H9 (cell line): ENCODE data around the gene LRP1B. TPM values are rescaled to one million over a fixed set of nuclear protein-coding genes. Genes with fewer than 3 reads are reported as not detected.

Source experiments
- DNase-seq: peaks from one replicate; pipeline ENCODE4 v3.0.0-alpha.2; 2017
- H2AFZ ChIP-seq: one replicate; pipeline ENCODE4 v1.6.1; 2013; ENCODE audit warnings: mild to moderate bottlenecking, low read length, control low read depth, moderate library complexity
- H2AK5ac ChIP-seq: 2 replicates; pipeline ENCODE4 v1.6.1; 2013; ENCODE audit warnings: low read length, control low read depth, mixed read lengths; ENCODE audit not compliant: insufficient read length
- H2BK120ac ChIP-seq: one replicate; pipeline ENCODE4 v1.6.1; 2013; ENCODE audit warnings: low read depth, mild to moderate bottlenecking, low read length, control low read depth, inconsistent platforms; ENCODE audit not compliant: poor library complexity, severe bottlenecking
- H2BK12ac ChIP-seq: 2 replicates; pipeline ENCODE4 v1.6.1; 2013; ENCODE audit warnings: low read length, control low read depth, mixed read lengths, low read depth; ENCODE audit not compliant: insufficient read length
- H2BK15ac ChIP-seq: 2 replicates; pipeline ENCODE4 v1.6.1; 2013; ENCODE audit warnings: low read depth, low read length, control low read depth
- H2BK20ac ChIP-seq: one replicate; pipeline ENCODE4 v1.6.1; 2013; ENCODE audit warnings: low read depth, mild to moderate bottlenecking, low read length, control low read depth, inconsistent platforms; ENCODE audit not compliant: poor library complexity, severe bottlenecking
- H2BK5ac ChIP-seq: 2 replicates; pipeline ENCODE4 v1.6.1; 2013; ENCODE audit warnings: low read length, control low read depth, mixed read lengths; ENCODE audit not compliant: insufficient read length
- H3K14ac ChIP-seq: 2 replicates; pipeline ENCODE4 v1.6.1; 2013; ENCODE audit warnings: low read length, control low read depth; ENCODE audit not compliant: insufficient read depth
- H3K18ac ChIP-seq: 2 replicates; pipeline ENCODE4 v1.6.1; 2013; ENCODE audit warnings: low read depth, mild to moderate bottlenecking, mixed read lengths, low read length, control low read depth; ENCODE audit not compliant: insufficient read length
- H3K23ac ChIP-seq: 2 replicates; pipeline ENCODE4 v1.6.1; 2013; ENCODE audit warnings: low read length, control low read depth, mixed read lengths, low read depth; ENCODE audit not compliant: insufficient read length
- H3K23me2 ChIP-seq: 2 replicates; pipeline ENCODE4 v1.6.1; 2013; ENCODE audit warnings: low read depth, mild to moderate bottlenecking, mixed read lengths, low read length, control low read depth; ENCODE audit not compliant: insufficient read length, poor library complexity, severe bottlenecking
- H3K27ac ChIP-seq: 2 replicates; pipeline ENCODE4 v1.5.1; 2013; ENCODE audit warnings: low read length, control low read depth, mixed read lengths, low read depth; ENCODE audit not compliant: insufficient read length
- H3K27me3 ChIP-seq: 2 replicates; pipeline ENCODE4 v1.6.1; 2013; ENCODE audit warnings: low read length, control low read depth, inconsistent platforms; ENCODE audit not compliant: insufficient read depth
- H3K4ac ChIP-seq: 2 replicates; pipeline ENCODE4 v1.6.1; 2013; ENCODE audit warnings: low read depth, mild to moderate bottlenecking, control low read depth, inconsistent platforms, low read length, moderate library complexity
- H3K4me1 ChIP-seq: 2 replicates; pipeline ENCODE4 v1.6.1; 2013; ENCODE audit warnings: low read length, control low read depth, inconsistent platforms; ENCODE audit not compliant: insufficient read depth
- H3K4me2 ChIP-seq: 2 replicates; pipeline ENCODE4 v1.6.1; 2013; ENCODE audit warnings: low read length, control low read depth, mixed read lengths; ENCODE audit not compliant: insufficient read length, insufficient read depth
- H3K56ac ChIP-seq: 2 replicates; pipeline ENCODE4 v1.6.1; 2013; ENCODE audit warnings: low read depth, mild to moderate bottlenecking, mixed read lengths, low read length, control low read depth; ENCODE audit not compliant: insufficient read length
- H3K79me1 ChIP-seq: 2 replicates; pipeline ENCODE4 v1.6.1; 2013; ENCODE audit warnings: low read depth, mild to moderate bottlenecking, moderate library complexity, low read length, control low read depth, inconsistent platforms; ENCODE audit not compliant: insufficient read depth, poor library complexity, severe bottlenecking
- H3K79me2 ChIP-seq: 2 replicates; pipeline ENCODE4 v1.6.1; 2013; ENCODE audit warnings: low read length, control low read depth, inconsistent platforms; ENCODE audit not compliant: insufficient read depth
- H3K9ac ChIP-seq: 2 replicates; pipeline ENCODE4 v1.6.1; 2013; ENCODE audit warnings: low read length, control low read depth, mixed read lengths; ENCODE audit not compliant: insufficient read length; ENCODE audit errors: extremely low read depth
- H3K9me3 ChIP-seq: one replicate; pipeline ENCODE4 v1.6.1; 2013; ENCODE audit warnings: low read depth, low read length, inconsistent platforms; ENCODE audit not compliant: control insufficient read depth
- H3T11ph ChIP-seq: one replicate; pipeline ENCODE4 v1.6.1; 2013; ENCODE audit warnings: mild to moderate bottlenecking, low read length, control low read depth, inconsistent platforms
- H4K20me1 ChIP-seq: one replicate; pipeline ENCODE4 v1.6.1; 2013; ENCODE audit not compliant: control insufficient read depth, insufficient read length, insufficient read depth
- H4K5ac ChIP-seq: 2 replicates; pipeline ENCODE4 v1.6.1; 2013; ENCODE audit warnings: low read depth, mild to moderate bottlenecking, mixed read lengths, low read length, control low read depth; ENCODE audit not compliant: insufficient read length
- H4K8ac ChIP-seq: replicated peaks from 2 replicates; pipeline ENCODE4 v1.6.1; 2013; ENCODE audit warnings: low read length, control low read depth, mixed read lengths, low read depth; ENCODE audit not compliant: insufficient read length
- H4K91ac ChIP-seq: 2 replicates; pipeline ENCODE4 v1.6.1; 2013; ENCODE audit warnings: low read depth, mild to moderate bottlenecking, moderate library complexity, mixed read lengths, low read length, control low read depth; ENCODE audit not compliant: insufficient read length
- H3K27ac Mint-ChIP-seq, 3 experiments: 2 replicates in 2 of 3; 3 replicates in 1 of 3; pipeline ENCODE4 v1.8.0; 2020 to 2021; ENCODE audit warnings: mixed read lengths in 3 of 3, mild to moderate bottlenecking in 1 of 3, moderate library complexity in 1 of 3
- H3K27me3 Mint-ChIP-seq: 2 replicates; pipeline ENCODE4 v1.8.0; 2021; ENCODE audit warnings: low read depth, mild to moderate bottlenecking, moderate library complexity, mixed read lengths
- H3K36me3 Mint-ChIP-seq, 3 experiments: 2 replicates in 2 of 3; 3 replicates in 1 of 3; pipeline ENCODE4 v1.8.0; 2020 to 2021; ENCODE audit warnings: low read depth in 3 of 3, mixed read lengths in 3 of 3; ENCODE audit not compliant: insufficient read depth in 1 of 3
- H3K4me1 Mint-ChIP-seq, 2 experiments: 2 replicates each; pipeline ENCODE4 v1.8.0; 2020; ENCODE audit warnings: mixed read lengths in 2 of 2
- H3K4me3 Mint-ChIP-seq, 2 experiments: 2 replicates in 1 of 2; 3 replicates in 1 of 2; pipeline ENCODE4 v1.8.0; 2020 to 2021; ENCODE audit warnings: mild to moderate bottlenecking in 2 of 2, mixed read lengths in 2 of 2, moderate library complexity in 1 of 2
- H3K9me3 Mint-ChIP-seq, 2 experiments: 2 replicates in 1 of 2; 3 replicates in 1 of 2; pipeline ENCODE4 v1.8.0; 2020; ENCODE audit warnings: mild to moderate bottlenecking in 2 of 2, mixed read lengths in 2 of 2, moderate library complexity in 1 of 2
- total RNA-seq: library from RNA; stranded (reverse); gene quantifications from 2 replicates; pipeline ENCODE4 v1.2.1, GENCODE V29; 2021
- TF ChIP-seq, protein P1 (sequence below): fragments of 200-600 bp; sonication (generic); conservative IDR thresholded peaks from 3 replicates; pipeline ENCODE4 v1.8.0; 2021; ENCODE audit warnings: antibody characterized with exemption, mild to moderate bottlenecking

LRP1B gene
- total RNA-seq, 1 experiment from 2014 or later, result not detected

DNA sequence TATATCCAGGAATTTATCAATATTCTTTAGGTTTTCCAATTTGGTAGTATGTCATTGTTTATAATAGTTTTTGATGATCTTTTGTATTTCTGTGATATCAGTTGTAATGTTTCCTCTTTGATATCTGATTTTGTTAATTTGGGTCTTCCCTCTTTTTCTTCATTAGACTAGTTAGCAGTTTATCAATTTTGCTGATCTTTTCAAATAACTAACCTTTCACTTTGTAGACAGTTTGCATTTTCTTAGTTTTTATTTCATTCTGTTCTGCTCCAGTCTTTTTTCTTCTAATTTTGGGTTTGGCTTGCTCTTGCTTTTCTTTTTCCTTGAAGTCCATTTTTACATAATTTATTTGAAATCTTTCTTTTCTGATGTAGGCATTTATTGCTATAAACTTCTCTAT is 824.4 kb downstream of the LRP1B start:
- Histone ChIP-seq H3K14ac (no peak overlapping the region), H2BK120ac (no peak overlapping the region), H3K27ac (no peak overlapping the region), H3K4me1 (no peaks in the 10 kb centered on the region), H3K79me2 (no peaks in the 10 kb centered on the region), H2BK12ac (no peak overlapping the region), H2AFZ (no peak overlapping the region), H4K91ac (no peak overlapping the region), H4K5ac (no peak overlapping the region), H3K79me1 (no peaks in the 10 kb centered on the region), H3K56ac (no peak overlapping the region), H3T11ph (no peak overlapping the region), H3K27me3 (no peaks in the 10 kb centered on the region), H2BK5ac (no peak overlapping the region), H3K4me2 (no peak overlapping the region), H3K18ac (no peak overlapping the region), H4K20me1 (no peaks in the 10 kb centered on the region), H3K23me2 (no peaks in the 10 kb centered on the region), H3K23ac (no peak overlapping the region), H2BK15ac (no peak overlapping the region), H3K9me3 (no peaks in the 10 kb centered on the region), H3K9ac (no peak overlapping the region), H3K4ac (no peak overlapping the region), H2BK20ac (no peak overlapping the region), H2AK5ac (no peak overlapping the region), H4K8ac (no peak overlapping the region)
- Mint-ChIP-seq H3K27me3 (no peaks in the 10 kb centered on the region), H3K36me3 (no peaks in the 10 kb centered on the region), H3K9me3 (no peaks in the 10 kb centered on the region), H3K27ac (no peak overlapping the region), H3K4me1 (no peaks in the 10 kb centered on the region), H3K4me3 (no peak overlapping the region)
- no peak for DNase-seq
- TF ChIP-seq, protein P1, sequence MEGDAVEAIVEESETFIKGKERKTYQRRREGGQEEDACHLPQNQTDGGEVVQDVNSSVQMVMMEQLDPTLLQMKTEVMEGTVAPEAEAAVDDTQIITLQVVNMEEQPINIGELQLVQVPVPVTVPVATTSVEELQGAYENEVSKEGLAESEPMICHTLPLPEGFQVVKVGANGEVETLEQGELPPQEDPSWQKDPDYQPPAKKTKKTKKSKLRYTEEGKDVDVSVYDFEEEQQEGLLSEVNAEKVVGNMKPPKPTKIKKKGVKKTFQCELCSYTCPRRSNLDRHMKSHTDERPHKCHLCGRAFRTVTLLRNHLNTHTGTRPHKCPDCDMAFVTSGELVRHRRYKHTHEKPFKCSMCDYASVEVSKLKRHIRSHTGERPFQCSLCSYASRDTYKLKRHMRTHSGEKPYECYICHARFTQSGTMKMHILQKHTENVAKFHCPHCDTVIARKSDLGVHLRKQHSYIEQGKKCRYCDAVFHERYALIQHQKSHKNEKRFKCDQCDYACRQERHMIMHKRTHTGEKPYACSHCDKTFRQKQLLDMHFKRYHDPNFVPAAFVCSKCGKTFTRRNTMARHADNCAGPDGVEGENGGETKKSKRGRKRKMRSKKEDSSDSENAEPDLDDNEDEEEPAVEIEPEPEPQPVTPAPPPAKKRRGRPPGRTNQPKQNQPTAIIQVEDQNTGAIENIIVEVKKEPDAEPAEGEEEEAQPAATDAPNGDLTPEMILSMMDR, result no peak
